Nephron progenitor cell (in vitro differentiated cells): ENCODE data around the gene CDH5.

ENCODE experiments used
- DNase-seq: peaks from one replicate; pipeline ENCODE4 v3.0.0; 2021
- H3K27ac Mint-ChIP-seq: 2 replicates; pipeline ENCODE4 v1.8.0; 2021; ENCODE audit warnings: mild to moderate bottlenecking, moderate library complexity, mixed read lengths
- H3K27me3 Mint-ChIP-seq: 2 replicates; pipeline ENCODE4 v1.8.0; 2021; ENCODE audit warnings: mild to moderate bottlenecking, low read depth, mixed read lengths; ENCODE audit not compliant: poor library complexity
- H3K36me3 Mint-ChIP-seq: 2 replicates; pipeline ENCODE4 v1.8.0; 2021; ENCODE audit warnings: low read depth, mixed read lengths
- H3K4me1 Mint-ChIP-seq: 2 replicates; pipeline ENCODE4 v1.8.0; 2021; ENCODE audit warnings: mixed read lengths
- H3K4me3 Mint-ChIP-seq: 2 replicates; pipeline ENCODE4 v1.8.0; 2021; ENCODE audit warnings: mild to moderate bottlenecking, moderate library complexity, mixed read lengths
- H3K9me3 Mint-ChIP-seq: 2 replicates; pipeline ENCODE4 v1.8.0; 2021; ENCODE audit warnings: mild to moderate bottlenecking, moderate library complexity, mixed read lengths
- TF ChIP-seq, protein P1 (sequence below): fragments of 200-600 bp; sonication (generic); IDR thresholded peaks from 2 replicates; pipeline ENCODE4 v1.5.0; 2021; ENCODE audit warnings: antibody characterized with exemption

Gene CDH5

GRCh38 chr16:66374176-66374575 is 7.7 kb downstream of the CDH5 start:
- H3K27me3 Mint-ChIP-seq: peaks cover 4% of the 10 kb centered on the region
- TF ChIP-seq, protein P1, sequence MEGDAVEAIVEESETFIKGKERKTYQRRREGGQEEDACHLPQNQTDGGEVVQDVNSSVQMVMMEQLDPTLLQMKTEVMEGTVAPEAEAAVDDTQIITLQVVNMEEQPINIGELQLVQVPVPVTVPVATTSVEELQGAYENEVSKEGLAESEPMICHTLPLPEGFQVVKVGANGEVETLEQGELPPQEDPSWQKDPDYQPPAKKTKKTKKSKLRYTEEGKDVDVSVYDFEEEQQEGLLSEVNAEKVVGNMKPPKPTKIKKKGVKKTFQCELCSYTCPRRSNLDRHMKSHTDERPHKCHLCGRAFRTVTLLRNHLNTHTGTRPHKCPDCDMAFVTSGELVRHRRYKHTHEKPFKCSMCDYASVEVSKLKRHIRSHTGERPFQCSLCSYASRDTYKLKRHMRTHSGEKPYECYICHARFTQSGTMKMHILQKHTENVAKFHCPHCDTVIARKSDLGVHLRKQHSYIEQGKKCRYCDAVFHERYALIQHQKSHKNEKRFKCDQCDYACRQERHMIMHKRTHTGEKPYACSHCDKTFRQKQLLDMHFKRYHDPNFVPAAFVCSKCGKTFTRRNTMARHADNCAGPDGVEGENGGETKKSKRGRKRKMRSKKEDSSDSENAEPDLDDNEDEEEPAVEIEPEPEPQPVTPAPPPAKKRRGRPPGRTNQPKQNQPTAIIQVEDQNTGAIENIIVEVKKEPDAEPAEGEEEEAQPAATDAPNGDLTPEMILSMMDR: no peak
- H3K9me3 Mint-ChIP-seq: no peaks in the 10 kb centered on the region
- H3K4me3 Mint-ChIP-seq: no peak overlapping the region
- peaks cover 13% of the 10 kb centered on the region for H3K4me1 Mint-ChIP-seq
- DNase-seq: no peak
- no peaks in the 10 kb centered on the region for H3K36me3 Mint-ChIP-seq
- H3K27ac Mint-ChIP-seq: no peak overlapping the region

- H3K27ac Mint-ChIP-seq: no peak overlapping the region
- H3K4me3 Mint-ChIP-seq: no peak overlapping the region
- H3K4me1 Mint-ChIP-seq: peaks cover 13% of the 10 kb centered on the region
- H3K9me3 Mint-ChIP-seq: peaks cover 3% of the 10 kb centered on the region
- TF ChIP-seq, protein P1: no peak
- H3K36me3 Mint-ChIP-seq: no peaks in the 10 kb centered on the region
- no peak for DNase-seq
- peaks cover 4% of the 10 kb centered on the region for H3K27me3 Mint-ChIP-seq
Measured at GRCh38 chr16:66375451-66375850, 9.0 kb downstream of the CDH5 start.

GRCh38 chr16:66376114-66376513 is 9.6 kb downstream of the CDH5 start:
- H3K27ac Mint-ChIP-seq: no peak overlapping the region
- no peak for DNase-seq
- no peaks in the 10 kb centered on the region for H3K36me3 Mint-ChIP-seq
- H3K9me3 Mint-ChIP-seq: peaks cover 5% of the 10 kb centered on the region
- TF ChIP-seq, protein P1: no peak
- H3K4me1 Mint-ChIP-seq: peaks cover 13% of the 10 kb centered on the region
- peaks cover 4% of the 10 kb centered on the region for H3K27me3 Mint-ChIP-seq
- H3K4me3 Mint-ChIP-seq: no peak overlapping the region

- Mint-ChIP-seq H3K27ac (no peak overlapping the region), H3K4me1 (peaks cover 13% of the 10 kb centered on the region), H3K36me3 (no peaks in the 10 kb centered on the region), H3K4me3 (no peak overlapping the region), H3K9me3 (peaks cover 5% of the 10 kb centered on the region), H3K27me3 (peaks cover 4% of the 10 kb centered on the region)
- no peak for DNase-seq
- TF ChIP-seq, protein P1: no peak
Measured at GRCh38 chr16:66376577-66377305, 10.2 kb downstream of the CDH5 start.

- Mint-ChIP-seq H3K4me3 (no peak overlapping the region), H3K36me3 (no peaks in the 10 kb centered on the region), H3K4me1 (peaks cover 16% of the 10 kb centered on the region), H3K9me3 (peaks cover 5% of the 10 kb centered on the region), H3K27ac (no peak overlapping the region), H3K27me3 (peaks cover 4% of the 10 kb centered on the region)
- TF ChIP-seq, protein P1: no peak
- no peak for DNase-seq
Measured at GRCh38 chr16:66377324-66377723, 10.8 kb downstream of the CDH5 start.
